DOHH2 (cell line): ENCODE measurements around the gene SYNJ2.

ENCODE experiments used
- EZH2phosphoT487 ChIP-seq: fragments of 200-600 bp; sonication (generic); IDR thresholded peaks from 2 replicates; pipeline ENCODE4 v1.6.1; 2017; ENCODE audit warnings: borderline replicate concordance, mild to moderate bottlenecking, antibody characterized with exemption, low read length, moderate library complexity, mixed read lengths
- TF ChIP-seq, protein P1 (sequence below): fragments of 200-600 bp; sonication (generic); IDR thresholded peaks from one replicate; pipeline ENCODE4 v1.5.1; 2014; ENCODE audit warnings: antibody characterized with exemption, mild to moderate bottlenecking, low read depth, low read length; ENCODE audit not compliant: poor library complexity, severe bottlenecking

DNA sequence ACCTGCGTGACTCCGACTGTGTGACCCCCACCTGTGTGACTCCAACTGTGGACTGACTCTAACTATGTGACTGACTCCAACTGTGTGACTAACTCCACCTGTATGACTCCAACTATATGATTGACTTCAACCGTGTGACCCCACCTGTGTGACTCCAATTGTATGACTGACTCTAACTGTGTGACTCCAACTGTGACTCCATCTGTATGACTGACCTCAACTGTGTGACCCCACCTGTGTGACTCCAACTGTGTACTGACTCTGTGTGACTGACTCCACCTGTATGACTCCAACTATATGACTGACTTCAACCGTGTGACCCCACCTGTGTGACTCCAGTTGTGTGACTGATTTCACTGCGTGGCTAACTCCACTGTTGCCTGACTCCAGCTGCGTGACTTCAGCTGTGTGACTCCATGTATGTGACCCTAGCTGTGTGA is 38.6 kb downstream of the SYNJ2 start:
- TF ChIP-seq, protein P1, sequence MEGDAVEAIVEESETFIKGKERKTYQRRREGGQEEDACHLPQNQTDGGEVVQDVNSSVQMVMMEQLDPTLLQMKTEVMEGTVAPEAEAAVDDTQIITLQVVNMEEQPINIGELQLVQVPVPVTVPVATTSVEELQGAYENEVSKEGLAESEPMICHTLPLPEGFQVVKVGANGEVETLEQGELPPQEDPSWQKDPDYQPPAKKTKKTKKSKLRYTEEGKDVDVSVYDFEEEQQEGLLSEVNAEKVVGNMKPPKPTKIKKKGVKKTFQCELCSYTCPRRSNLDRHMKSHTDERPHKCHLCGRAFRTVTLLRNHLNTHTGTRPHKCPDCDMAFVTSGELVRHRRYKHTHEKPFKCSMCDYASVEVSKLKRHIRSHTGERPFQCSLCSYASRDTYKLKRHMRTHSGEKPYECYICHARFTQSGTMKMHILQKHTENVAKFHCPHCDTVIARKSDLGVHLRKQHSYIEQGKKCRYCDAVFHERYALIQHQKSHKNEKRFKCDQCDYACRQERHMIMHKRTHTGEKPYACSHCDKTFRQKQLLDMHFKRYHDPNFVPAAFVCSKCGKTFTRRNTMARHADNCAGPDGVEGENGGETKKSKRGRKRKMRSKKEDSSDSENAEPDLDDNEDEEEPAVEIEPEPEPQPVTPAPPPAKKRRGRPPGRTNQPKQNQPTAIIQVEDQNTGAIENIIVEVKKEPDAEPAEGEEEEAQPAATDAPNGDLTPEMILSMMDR = no peak
- TF ChIP-seq EZH2phosphoT487 = no peak
